Measurements from ENCODE around the gene SPARC. TPM values are rescaled to one million over a fixed set of nuclear protein-coding genes. Genes with fewer than 3 reads are reported as not detected.

SPARC gene
- total RNA-seq, 2 donors from 2014 or later: 76.0 to 168 TPM

DNA sequence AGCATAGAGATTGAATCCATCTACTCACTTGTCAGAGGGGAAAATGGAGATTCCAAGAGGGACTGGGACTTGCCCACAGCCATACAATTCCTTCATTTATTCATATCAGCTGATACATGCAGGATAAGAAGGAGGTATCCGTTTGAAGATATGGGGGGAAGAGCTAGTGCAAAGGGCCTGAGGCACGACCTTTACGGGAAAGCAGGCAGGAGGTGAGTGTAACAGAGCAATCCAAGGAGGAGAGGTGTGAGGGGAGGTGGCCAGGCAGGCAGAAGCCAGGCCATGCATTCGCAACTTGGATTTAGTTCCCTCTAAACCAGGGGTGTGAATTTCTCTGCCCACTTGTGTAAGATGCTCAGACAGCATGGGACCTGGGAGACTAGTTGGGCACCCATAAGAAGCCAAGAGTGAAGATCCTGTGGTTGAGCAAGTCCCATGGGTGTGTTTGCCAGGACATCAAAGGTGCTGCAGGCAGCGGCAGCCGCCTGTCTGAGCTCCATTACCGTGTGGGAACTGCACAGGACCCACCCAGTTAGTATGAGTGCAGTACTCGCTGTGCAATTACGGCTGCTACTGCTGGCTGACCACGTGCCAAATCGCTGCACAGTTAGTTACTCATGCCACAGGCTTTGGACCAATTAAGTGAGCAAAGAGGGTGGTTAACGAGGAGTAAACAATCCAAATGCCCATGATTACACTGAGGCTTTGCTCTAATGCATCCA is 64.2 kb downstream of the SPARC start:
- no peak for TF ChIP-seq POLR2A (IDR thresholded peaks at IDR 0.05)
- TF ChIP-seq, protein P1, sequence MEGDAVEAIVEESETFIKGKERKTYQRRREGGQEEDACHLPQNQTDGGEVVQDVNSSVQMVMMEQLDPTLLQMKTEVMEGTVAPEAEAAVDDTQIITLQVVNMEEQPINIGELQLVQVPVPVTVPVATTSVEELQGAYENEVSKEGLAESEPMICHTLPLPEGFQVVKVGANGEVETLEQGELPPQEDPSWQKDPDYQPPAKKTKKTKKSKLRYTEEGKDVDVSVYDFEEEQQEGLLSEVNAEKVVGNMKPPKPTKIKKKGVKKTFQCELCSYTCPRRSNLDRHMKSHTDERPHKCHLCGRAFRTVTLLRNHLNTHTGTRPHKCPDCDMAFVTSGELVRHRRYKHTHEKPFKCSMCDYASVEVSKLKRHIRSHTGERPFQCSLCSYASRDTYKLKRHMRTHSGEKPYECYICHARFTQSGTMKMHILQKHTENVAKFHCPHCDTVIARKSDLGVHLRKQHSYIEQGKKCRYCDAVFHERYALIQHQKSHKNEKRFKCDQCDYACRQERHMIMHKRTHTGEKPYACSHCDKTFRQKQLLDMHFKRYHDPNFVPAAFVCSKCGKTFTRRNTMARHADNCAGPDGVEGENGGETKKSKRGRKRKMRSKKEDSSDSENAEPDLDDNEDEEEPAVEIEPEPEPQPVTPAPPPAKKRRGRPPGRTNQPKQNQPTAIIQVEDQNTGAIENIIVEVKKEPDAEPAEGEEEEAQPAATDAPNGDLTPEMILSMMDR (IDR thresholded peaks at IDR 0.05): no peak
- Histone ChIP-seq H3K9me3 (no peaks in the 10 kb centered on the region), H3K36me3 (replicated peaks in 1 of 2; ENCODE audit: insufficient read depth in 1 of 2, low read depth in 2 of 2) (no peaks in the 10 kb centered on the region), H3K4me1 (no peaks in the 10 kb centered on the region), H3K4me3 (no peak overlapping the region), H3K27me3 (no peaks in the 10 kb centered on the region), H3K27ac (no peak overlapping the region)
- DNase-seq: no peak
- WGBS, 2 donors: 59 to 68% methylated on average over 12 of the region's 12 CpGs
- no peak for ATAC-seq
- intact Hi-C loops (cut with DNase I): no loop called here

DNA sequence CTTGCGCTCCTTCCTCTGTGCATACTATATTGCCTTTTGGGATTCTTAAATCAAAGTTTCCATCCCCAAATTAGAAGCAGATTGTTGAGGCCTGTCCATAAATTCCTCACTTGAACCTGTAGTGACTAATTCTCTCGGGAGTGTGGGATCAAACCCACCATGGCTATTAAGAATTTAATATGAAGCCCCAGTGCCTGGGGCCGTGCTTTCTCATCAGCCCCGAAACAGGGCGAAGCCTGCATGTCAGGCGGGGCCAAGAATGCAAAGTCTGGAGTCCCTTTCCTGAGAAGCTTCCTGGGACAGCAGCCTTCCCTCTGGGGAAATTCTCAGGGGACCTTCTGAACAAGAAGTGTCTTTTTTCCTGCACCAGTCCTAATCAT is 66.3 kb downstream of the SPARC start:
- Histone ChIP-seq H3K4me3 (no peak overlapping the region), H3K9me3 (no peaks in the 10 kb centered on the region), H3K4me1 (no peaks in the 10 kb centered on the region), H3K36me3 (replicated peaks in 1 of 2; ENCODE audit: insufficient read depth in 1 of 2, low read depth in 2 of 2) (no peaks in the 10 kb centered on the region), H3K27ac (no peak overlapping the region), H3K27me3 (no peaks in the 10 kb centered on the region)
- ATAC-seq: no peak
- intact Hi-C loops (cut with DNase I): no loop called here
- no peak for TF ChIP-seq POLR2A (IDR thresholded peaks at IDR 0.05)
- TF ChIP-seq, protein P1 (IDR thresholded peaks at IDR 0.05): no peak
- 82% methylated on average over 6 of the region's 6 CpGs for WGBS, 2 donors
- no peak for DNase-seq

DNA sequence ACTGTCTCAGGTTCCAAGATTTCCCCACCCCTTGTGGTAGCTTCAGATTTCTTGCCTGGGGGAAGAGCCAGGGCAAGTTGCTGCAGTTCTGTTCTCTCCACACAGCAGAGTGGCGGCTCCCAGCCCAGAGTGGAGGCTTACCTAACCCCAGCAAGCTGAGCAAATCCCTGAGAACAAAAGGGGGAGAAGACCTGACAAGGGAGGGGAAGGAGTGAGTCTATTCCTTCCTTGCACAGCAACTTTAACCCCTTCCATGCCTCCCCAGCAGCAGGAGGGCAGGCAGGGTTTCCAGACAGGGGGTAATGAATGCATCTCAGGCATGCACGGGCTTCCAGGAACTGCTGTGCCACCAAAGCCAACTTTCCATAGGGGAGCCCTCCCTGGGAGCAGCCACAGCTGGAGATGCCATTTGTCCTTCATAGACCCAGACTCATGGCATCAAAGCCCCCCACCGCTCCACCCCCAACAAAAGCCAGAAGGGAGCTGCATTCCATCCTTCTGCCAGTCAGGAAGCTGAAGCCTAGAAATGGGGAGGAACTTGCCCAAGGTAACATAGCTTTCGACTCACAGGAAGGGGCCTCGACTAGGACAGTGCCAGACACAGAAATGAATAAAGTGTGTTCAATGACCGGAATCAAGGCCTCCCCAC is 66.8 kb downstream of the SPARC start:
- Histone ChIP-seq H3K27ac (no peak overlapping the region), H3K4me1 (no peaks in the 10 kb centered on the region), H3K27me3 (no peaks in the 10 kb centered on the region), H3K9me3 (no peaks in the 10 kb centered on the region), H3K4me3 (no peak overlapping the region), H3K36me3 (replicated peaks in 1 of 2; ENCODE audit: insufficient read depth in 1 of 2, low read depth in 2 of 2) (no peaks in the 10 kb centered on the region)
- intact Hi-C loops (cut with DNase I): no loop called here
- TF ChIP-seq, protein P1 (IDR thresholded peaks at IDR 0.05): no peak
- no peak for TF ChIP-seq POLR2A (IDR thresholded peaks at IDR 0.05)
- DNase-seq (no peak), ATAC-seq (no peak)
- 45 to 47% methylated on average over 4 to 6 of the region's 6 CpGs for WGBS, 2 donors

DNA sequence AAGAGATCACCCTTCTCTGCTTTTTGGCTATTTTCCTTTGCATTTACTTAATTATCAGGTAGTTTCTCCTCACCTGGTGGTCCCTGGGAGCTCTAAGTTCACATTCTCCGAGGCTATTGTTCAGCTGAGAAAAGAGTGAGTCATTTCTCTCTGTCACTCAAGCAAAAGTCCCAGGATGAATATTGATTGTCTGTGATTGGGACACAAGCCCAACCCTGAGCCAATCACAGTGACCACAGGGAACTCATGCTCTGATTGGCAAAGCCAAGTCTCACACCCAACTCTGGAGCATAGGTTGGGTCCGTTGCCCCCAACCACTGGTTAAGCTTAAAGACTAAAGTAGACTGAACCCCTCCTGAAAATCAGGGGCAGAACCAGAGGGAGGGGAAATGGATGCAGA is 67.8 kb downstream of the SPARC start:
- Histone ChIP-seq H3K9me3 (no peaks in the 10 kb centered on the region), H3K36me3 (replicated peaks in 1 of 2; ENCODE audit: insufficient read depth in 1 of 2, low read depth in 2 of 2) (no peaks in the 10 kb centered on the region), H3K4me1 (no peaks in the 10 kb centered on the region), H3K27me3 (no peaks in the 10 kb centered on the region), H3K27ac (no peak overlapping the region), H3K4me3 (no peak overlapping the region)
- WGBS, 2 donors: 11 to 21% methylated on average over 2 of the region's 2 CpGs
- DNase-seq (no peak), ATAC-seq (no peak)
- no peak for TF ChIP-seq POLR2A (IDR thresholded peaks at IDR 0.05)
- intact Hi-C loops (cut with DNase I): no loop called here

DNA sequence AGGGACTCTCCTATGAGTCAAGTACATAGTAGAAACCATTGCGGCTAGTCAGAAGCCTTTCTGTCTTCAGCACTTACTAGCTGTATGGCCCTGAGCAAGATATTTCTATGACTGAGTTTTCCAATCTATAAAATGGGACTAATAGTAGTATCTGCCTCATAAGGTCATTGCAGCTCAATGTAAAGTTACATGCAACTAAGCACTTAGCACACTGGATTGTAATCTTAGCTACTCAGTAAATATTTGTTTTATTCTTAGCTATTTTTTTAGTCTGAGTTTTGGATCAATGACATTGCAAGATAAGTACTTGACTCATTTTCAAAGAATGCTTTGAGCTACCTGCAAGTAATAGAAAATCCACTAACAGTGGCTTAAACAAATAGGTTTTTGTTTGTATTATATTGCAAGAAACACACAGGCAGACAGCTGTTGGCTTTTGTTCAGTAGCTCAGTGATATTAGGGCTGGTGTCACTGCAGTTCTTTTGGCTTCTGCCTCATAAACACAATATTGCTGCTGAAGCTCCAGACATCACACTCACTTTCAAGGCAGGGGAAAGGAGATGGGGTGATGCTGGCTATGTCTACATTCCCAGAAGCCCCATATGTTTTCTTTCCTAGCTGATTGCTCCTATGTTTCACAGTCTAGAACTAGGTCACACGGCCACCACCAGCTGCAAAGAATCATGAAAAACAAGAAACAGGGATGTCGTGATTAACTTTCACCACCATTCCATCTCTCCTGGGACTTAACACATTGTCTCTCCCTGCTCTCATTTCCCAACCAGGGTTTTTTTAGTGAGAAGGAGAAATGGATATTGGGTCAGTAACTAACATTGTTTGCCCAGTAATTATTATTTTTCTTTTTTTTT is 68.6 kb downstream of the SPARC start:
- H3K9me3 ChIP-seq: no peaks in the 10 kb centered on the region
- intact Hi-C loops (cut with DNase I): no loop called here
- H3K4me1 ChIP-seq: no peaks in the 10 kb centered on the region
- H3K27ac ChIP-seq: no peak overlapping the region
- TF ChIP-seq POLR2A (IDR thresholded peaks at IDR 0.05): no peak
- TF ChIP-seq, protein P1 (IDR thresholded peaks at IDR 0.05): no peak
- DNase-seq: no peak
- no peaks in the 10 kb centered on the region for H3K27me3 ChIP-seq
- no peak overlapping the region for H3K4me3 ChIP-seq
- H3K36me3 ChIP-seq (replicated peaks in 1 of 2; ENCODE audit: insufficient read depth in 1 of 2, low read depth in 2 of 2): no peaks in the 10 kb centered on the region
- no peak for ATAC-seq
- 74 to 82% methylated on average over 3 of the region's 3 CpGs for WGBS, 2 donors

Measured in body of pancreas (tissue), 4 donors.